NOMO-1 treated with DMSO at 0.1 percent for 48 hours (cell line): ENCODE data around the gene IPO8.
"Not testable (repeated sequence)": the region's sequence is repeated elsewhere in the genome, so short reads cannot be mapped to it uniquely, and the experiment has no call there.

Experiments
- DNase-seq: peaks from one replicate; lab custom pipeline; 2025; ENCODE audit not compliant: unreplicated experiment; lab: John Stamatoyannopoulos, UW

IPO8 gene

DNA sequence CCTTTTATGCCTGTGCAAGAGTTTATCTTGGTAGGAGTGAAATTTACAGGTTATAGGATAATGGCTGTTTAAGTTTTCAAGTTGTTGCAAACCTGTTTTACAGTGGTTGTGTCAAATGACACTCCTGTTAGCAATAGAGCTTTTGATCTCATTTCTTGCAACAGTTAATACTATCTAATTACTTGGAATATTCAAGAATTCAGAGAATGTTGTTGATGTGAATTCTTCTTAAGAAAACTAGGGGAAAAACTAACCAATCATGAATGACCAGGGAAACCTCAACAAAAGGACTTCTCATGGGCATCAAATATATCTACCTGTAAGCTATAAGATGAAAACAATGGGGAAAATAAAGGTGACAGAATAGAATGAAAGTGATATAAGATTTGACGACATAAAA, 85.0 kb downstream of the IPO8 start:
- no peak for DNase-seq

DNA sequence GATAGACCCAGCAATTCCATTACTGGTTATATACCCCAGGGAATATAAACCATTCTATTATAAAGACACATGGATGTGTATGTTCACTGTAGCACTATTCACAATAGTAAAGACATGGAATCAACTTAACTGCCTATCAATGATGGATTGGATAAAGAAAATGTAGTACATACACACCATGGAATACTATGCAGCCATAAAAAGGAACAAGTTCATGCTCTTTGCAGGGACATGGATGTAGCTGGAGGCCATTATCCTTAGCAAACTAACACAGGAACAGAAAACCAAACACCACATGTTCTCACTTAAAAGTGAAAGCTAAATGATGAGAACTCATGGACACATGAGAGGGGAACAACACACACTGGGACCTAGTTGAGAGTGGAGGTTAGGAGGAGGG, 85.8 kb downstream of the IPO8 start:
- DNase-seq = not testable (repeated sequence)

DNA sequence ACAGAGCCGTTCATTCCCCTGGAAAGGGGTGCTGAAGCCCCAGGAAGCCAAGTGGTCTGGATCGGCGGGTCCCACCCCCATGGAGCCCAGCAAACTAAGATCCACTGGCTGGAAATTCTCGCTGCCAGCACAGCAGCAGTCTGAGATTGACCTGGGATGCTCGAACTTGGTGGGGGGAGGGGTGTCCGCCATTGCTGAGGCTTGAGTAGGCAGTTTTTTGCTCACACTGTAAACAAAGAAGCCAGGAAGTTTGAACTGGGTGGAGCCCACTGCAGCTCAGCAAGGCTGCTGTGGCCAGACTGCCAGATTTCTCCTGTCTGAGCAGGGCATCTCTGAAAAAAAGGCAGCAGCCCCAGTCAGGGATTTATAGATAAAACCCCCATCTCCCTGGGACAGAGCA, 91.4 kb downstream of the IPO8 start:
- not testable (repeated sequence) for DNase-seq

- DNase-seq = no peak
These were observed 92.5 kb downstream of the IPO8 start for GRCh38 chr12:30603129-30603528.

- no peak for DNase-seq
These were observed 93.0 kb downstream of the IPO8 start for GRCh38 chr12:30602678-30603077.

DNA sequence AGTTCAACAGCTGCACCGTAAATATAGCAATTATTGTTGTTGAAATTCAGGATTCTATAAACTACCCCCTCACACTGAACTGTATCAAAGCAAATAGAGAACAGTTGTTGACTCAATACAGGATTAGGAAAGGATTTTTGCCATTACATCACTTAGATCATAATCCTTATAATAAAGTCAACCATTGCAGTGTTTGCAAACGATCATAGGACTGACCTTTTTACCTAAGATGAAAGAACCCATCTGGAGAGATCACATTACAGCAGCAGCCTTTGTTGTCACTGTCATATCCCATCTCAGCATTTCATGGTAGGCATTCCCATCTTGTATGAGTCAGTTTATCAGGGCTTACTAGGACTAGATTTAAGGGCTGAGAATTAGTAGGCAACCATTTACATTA, 96.1 kb downstream of the IPO8 start:
- DNase-seq = no peak

DNA sequence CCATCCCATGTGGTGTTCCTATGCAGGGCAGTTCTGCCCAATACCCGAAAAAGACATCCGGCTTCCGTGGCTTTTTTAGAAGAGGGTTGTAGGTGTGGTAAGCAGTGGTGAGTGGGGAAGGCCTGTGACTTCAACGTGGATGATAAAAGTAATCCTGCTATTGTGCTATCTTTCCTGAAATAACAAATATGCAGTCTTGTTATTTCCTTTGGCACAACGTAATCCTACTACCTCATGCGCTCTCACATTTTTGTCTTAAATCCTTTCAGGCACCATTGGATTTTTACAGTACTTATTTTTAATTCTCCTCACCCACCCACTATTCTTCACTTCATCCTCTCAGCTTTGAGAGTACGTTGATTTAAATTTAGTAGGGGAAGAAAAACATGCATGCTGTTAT, 96.8 kb downstream of the IPO8 start:
- no peak for DNase-seq

- no peak for DNase-seq
These were observed 99.9 kb downstream of the IPO8 start for GRCh38 chr12:30595742-30596141.

GRCh38 chr12:30594509-30594908, 101.2 kb downstream of the IPO8 start:
- no peak for DNase-seq

GRCh38 chr12:30588572-30588971, 107.1 kb downstream of the IPO8 start:
- not testable (repeated sequence) for DNase-seq

- DNase-seq = no peak
These were observed 107.9 kb downstream of the IPO8 start for GRCh38 chr12:30587782-30588181.

GRCh38 chr12:30585877-30586276, 109.8 kb downstream of the IPO8 start:
- no peak for DNase-seq

- DNase-seq = no peak
These were observed 112.7 kb downstream of the IPO8 start for GRCh38 chr12:30582943-30583342.

- no peak for DNase-seq
These were observed 115.3 kb downstream of the IPO8 start for GRCh38 chr12:30580344-30580743.
